Muscle of arm (tissue), 14 donors: ENCODE measurements around the gene NUP188. TPM values are rescaled to one million over a fixed set of nuclear protein-coding genes. Genes with fewer than 3 reads are reported as not detected.

Experiments
- DNase-seq: peaks from one replicate; pipeline ENCODE4 v3.0.0-alpha.2; 2013
- long read RNA-seq, 11 donors: transcript quantifications; one replicate each; lab custom pipeline, GENCODE V29; 2026
- polyA plus RNA-seq, 12 donors: library from polyadenylated mRNA; unstranded; fragments of 120-200 nt; gene quantifications; one replicate each; pipeline ENCODE4 v1.2.1, GENCODE V29; 2013; ENCODE audit not compliant: insufficient read length in 12 of 12

The NUP188 gene
- polyA plus RNA-seq, result 10 to 100 TPM in 11 of 12 donors, not detected in 1; 23.3 to 44.2 (median 34.2) TPM
- long read RNA-seq, donor 1, partial matches to known transcripts, result 57 of 58 reads
- long read RNA-seq, donor 1, other reads (novel, unspliced or antisense), result 0 of 58 reads
- long read RNA-seq, donor 2, partial matches to known transcripts, result 0 of 1 reads
- long read RNA-seq, donor 2, other reads (novel, unspliced or antisense), result 0 of 1 reads
- long read RNA-seq, donor 3, full-length matches to known transcripts, result 1 of 1 reads
- long read RNA-seq, donor 3, partial matches to known transcripts, result 0 of 1 reads
- long read RNA-seq, donor 3, other reads (novel, unspliced or antisense), result 0 of 1 reads
- long read RNA-seq, donor 4, partial matches to known transcripts, result 5 of 5 reads
- long read RNA-seq, donor 4, other reads (novel, unspliced or antisense), result 0 of 5 reads
- long read RNA-seq, donor 5, result 0 reads
- long read RNA-seq, donor 6, full-length matches to known transcripts, result 1 of 1 reads
- long read RNA-seq, donor 6, partial matches to known transcripts, result 0 of 1 reads
- long read RNA-seq, donor 6, other reads (novel, unspliced or antisense), result 0 of 1 reads
- long read RNA-seq, donor 7, full-length matches to known transcripts, result 1 of 1 reads
- long read RNA-seq, donor 7, partial matches to known transcripts, result 0 of 1 reads
- long read RNA-seq, donor 7, other reads (novel, unspliced or antisense), result 0 of 1 reads
- long read RNA-seq, donor 8, result 0 reads
- long read RNA-seq, donor 9, result 0 reads
- long read RNA-seq, donor 10, partial matches to known transcripts, result 6 of 23 reads
- long read RNA-seq, donor 10, other reads (novel, unspliced or antisense), result 16 of 23 reads
- long read RNA-seq, donor 11, result 0 reads

DNA sequence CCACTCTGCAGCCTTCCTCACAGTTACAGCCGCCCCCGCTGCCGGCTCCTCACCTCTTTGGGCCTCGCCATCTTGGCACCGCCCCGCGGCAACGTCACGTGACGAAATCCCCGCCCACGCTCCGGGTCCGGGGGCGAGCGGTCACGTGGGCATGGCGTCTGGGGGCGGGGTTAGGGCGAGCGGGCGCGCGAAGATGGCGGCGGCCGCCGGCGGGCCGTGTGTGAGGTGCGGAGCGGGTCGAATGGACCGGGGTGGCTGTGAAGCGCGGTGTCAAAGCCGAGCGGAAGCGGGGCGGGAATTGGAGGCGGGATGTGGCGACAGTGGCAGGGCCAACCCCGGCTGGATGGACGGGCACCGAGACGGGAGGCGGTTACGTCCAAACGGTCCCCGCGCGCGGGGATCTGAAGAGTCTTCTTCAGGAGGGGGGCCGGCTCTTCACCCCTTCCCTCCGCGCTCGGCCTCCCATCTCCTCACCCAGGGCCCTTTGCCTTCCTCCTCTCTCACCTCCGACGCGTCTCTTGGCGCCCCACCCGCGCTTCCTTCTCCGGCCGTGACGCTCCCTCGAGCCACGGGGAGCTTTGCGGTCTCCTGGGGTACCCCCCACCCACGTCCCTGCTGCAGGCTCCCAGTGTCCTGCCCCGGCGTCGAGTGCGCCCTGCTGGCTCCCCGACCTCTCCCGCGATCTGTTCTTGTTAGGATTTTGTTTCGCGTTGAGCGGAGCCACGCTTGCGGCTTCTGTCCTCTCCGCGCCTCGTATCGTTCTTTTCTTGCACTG, at the start of gene NUP188, which contains the start of gene DOLK:
NUP188 (plus strand) TSS at position 173 of the 775 bp plus-strand sequence; CDS start at position 194, 21 bp downstream.
DOLK (minus strand) TSS at position 77 of the 775 bp plus-strand sequence. CDS start 300 bp downstream, outside the sequence.
- peak; percentile 97 for DNase-seq

- no peak for DNase-seq
Measured at GRCh38 chr9:128898382-128898781, 49.1 kb upstream of the NUP188 start.

GRCh38 chr9:128898845-128899565, 48.5 kb upstream of the NUP188 start:
- no peak for DNase-seq

DNA sequence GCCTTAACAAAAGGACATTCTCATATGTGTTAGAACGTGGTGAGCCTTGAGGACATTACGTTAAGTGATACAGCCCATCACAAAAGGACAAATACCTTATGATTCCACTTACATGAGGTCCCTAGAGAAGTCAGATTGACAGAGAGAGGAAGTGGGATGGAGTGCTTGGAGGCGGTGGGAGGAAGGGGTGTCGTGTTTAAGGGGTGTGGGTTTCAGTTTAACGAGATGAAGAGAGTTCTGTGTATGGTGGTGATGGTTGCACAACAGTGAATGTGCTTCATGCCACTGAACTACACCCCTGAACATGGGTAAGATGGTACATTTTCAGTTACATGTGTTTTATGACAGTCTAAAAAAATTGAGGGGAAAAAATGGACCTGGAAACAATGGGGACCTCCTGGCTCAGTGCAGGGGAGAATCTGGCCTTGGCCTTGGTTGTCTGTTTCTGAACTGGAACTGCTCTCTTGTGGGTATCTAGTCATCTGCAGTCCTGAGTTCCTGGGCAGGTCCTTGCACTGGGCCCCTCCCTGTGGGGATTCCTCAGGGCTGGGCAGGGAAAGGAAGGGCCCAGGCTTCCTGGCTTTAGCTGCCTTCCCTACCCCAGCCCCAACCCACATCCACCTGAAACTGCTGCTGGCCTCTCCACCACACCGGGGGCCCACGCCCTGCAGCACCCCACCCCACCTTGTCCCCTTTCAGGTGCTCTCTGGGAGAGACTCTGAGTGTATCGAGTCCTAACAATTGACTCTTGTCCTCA, 47.8 kb upstream of the NUP188 start:
- DNase-seq, result no peak

- DNase-seq, result no peak
Measured at GRCh38 chr9:128901379-128901778, 46.1 kb upstream of the NUP188 start.

DNA sequence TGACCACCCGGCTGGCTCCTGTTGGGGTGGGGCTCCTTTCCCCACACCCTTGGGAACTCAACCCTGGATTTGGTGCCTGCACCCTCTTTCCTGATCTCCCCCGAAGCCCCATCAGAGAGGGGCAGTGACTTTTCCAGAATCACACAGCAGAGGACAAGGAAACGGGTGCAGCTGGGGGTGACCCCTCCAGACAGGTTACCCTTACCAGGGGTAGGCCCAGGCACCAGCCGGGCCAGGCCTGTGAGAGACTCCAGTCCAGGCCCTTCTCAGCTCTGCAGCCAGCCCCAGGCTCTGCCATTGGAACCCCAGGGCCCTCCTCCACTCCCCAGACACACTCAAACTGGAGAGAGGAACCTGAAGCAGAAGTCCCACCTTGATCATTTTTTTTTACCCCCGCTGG, 45.7 kb upstream of the NUP188 start:
- DNase-seq, result no peak

DNA sequence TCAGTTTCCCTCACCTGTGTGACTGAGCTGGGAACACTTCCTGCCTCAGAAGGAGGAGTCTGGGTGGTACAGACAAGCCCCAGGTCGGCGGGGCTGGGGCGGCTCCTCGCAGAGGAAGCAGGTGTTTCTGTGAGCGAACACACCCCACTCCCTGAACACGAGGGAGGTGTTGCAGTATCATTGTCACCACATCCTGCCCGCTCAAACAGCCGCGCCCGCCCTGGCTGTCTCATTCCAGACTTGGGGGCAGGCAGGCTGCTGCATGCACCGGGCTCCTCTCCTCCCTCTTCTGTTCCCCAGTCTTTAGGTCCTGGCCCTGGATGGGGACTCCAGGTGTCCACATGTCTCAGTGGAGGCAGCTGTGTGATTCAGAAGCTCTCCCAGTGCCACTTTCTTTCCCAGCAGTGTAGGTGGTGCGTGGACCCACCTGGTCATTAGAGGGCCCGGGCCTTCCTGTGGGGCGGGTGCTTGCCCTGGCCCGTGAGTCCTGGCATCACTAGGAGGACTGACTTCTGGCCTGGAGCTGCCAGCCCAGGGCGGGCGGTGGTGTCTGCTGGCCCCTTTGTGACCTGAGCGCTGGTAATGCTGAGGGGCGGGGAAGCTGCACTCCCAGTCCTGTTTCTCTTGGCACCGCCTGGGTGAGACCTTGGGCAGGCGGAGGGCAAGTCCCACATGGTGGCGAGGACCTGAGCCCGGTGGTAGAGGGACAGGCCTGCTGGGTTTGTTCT, 45.0 kb upstream of the NUP188 start:
- no peak for DNase-seq

GRCh38 chr9:128903079-128903461, 44.4 kb upstream of the NUP188 start:
- no peak for DNase-seq

GRCh38 chr9:128903871-128904620, 43.5 kb upstream of the NUP188 start:
- no peak for DNase-seq

- no peak for DNase-seq
Measured at GRCh38 chr9:128905964-128906363, 41.5 kb upstream of the NUP188 start.

DNA sequence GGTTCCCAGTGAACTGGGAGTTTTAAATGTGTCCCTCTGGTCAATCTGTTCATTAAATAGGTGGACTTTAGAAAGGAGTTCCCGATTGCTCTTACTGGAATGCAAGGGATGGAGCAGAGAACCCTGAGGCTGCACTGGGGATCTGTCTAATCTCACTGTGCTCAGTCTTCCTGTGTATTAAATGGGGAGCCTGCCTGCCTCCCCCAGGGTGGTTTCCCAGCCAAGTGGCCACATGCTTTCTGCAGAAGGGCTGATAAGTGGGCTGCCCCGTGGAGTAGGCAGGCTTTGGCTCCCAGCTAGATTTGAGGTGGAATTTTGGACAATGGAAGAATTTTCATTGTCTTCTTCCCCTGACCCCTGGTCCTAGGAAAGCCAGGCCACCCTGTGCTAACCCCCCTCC, 40.8 kb upstream of the NUP188 start:
- DNase-seq, result no peak

GRCh38 chr9:128908372-128908771, 39.1 kb upstream of the NUP188 start:
- DNase-seq, result no peak

GRCh38 chr9:128909859-128910258, 37.6 kb upstream of the NUP188 start:
- DNase-seq, result no peak

GRCh38 chr9:128910906-128911305, 36.6 kb upstream of the NUP188 start:
- DNase-seq, result no peak

DNA sequence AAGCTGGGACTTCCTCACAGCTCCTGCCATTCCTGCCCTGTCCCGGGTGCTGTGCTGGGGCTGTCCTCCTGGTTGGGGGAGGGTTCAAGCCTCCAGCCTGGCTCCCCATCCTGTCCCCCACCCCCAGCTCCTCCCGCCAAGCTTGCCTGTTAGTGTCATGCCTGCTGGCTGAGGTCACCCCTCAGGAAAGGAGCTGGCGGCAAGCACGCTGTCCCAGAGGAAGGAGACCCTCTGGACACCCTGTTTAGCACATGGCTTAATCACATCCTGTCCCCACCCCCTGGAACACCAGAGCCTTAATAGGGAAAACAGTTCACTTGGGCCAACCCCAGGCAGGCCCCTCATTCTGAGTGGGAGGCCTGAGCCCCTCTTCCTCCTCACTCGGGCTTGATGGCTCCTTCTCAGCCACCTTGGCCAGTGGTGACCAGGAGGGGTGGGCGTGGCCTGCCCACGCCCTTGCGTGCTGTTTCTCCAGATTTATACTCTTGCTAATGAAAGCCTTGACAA, 35.9 kb upstream of the NUP188 start:
- peak; percentile 35 for DNase-seq

DNA sequence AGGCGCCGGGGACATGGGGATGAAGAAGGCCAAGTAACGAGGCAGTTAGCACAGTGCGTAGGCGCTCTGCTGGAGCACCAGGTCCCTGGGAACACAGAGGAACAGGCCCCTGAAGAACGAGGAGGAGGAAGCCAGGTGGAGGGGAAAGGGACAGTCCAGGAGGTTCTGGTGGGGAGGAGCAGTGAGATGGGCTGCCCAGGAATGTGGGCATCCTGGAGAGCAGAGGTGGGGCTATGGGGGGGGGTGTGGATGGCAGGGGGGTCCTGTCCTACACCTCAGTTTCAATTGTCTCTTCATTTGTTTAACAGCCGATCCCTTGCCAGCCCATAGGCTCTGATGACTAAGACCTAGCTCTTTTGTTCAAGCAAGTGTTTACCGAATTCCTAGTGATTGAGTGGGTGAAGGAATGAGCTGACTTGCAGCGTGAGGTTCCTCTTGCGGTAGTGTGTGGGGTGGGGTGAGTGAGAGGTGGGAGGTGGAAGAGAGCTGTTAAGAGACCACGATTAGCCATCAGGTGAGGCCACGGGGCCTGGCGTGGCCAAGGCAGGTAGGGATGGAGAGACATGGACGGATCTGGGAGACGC, 35.1 kb upstream of the NUP188 start:
- DNase-seq, result no peak

DNA sequence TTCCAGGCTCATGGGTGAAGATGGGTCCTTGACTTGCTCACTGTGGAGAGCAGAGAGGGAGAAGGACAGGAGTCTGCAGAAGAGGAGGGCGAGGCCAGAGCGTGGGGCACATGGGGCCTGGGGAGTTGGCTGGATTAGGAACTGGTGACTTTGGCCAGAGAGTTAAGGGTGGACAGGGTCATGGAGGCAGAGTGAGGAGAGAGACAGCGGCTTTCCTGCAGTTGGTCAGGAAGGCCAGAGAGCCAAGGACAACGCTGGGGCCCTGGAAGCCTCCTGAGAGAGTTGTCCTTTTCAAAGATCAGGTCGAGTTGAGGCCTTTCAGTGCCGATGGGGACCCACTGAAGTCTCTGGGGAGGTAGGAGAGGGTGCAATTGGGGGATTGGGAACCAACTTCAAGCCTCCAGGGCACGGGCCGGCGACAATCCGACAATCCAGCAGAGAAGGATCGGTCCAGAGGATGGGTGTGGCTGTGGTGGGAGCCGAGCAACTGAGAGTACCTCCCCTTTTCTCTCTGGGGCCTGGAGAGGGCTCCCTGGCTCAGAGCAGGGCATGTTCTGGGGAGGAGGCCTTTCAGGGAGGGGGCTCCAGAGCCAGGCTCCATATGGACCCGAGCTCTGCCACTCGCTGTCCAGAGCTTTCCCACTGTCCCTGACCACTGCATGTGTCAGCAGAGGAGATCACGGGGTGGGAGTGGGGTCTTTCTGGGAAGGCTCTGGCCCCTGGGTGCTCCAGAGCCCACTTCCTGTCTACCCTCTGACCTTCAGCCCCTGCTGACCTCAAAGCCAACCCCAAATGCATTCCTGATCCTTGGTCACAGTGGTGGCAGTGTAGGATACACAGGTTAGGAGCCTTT, 34.2 kb upstream of the NUP188 start:
- DNase-seq, result no peak
